Glutamatergic neuron (in vitro differentiated cells): ENCODE measurements around the gene PTPRR. TPM values are rescaled to one million over a fixed set of nuclear protein-coding genes. Genes with fewer than 3 reads are reported as not detected.

Experiments
- DNase-seq: peaks from one replicate; pipeline ENCODE4 v3.0.0; 2022
- H3K27ac Mint-ChIP-seq: one replicate; pipeline ENCODE4 v1.8.0; 2020; ENCODE audit warnings: mild to moderate bottlenecking, mixed read lengths, inconsistent platforms; ENCODE audit not compliant: unreplicated experiment
- H3K27me3 Mint-ChIP-seq: one replicate; pipeline ENCODE4 v1.8.0; 2020; ENCODE audit warnings: mild to moderate bottlenecking, moderate library complexity, mixed read lengths, inconsistent platforms; ENCODE audit not compliant: unreplicated experiment
- H3K36me3 Mint-ChIP-seq: one replicate; pipeline ENCODE4 v1.8.0; 2020; ENCODE audit warnings: mild to moderate bottlenecking, mixed read lengths, inconsistent platforms; ENCODE audit not compliant: unreplicated experiment
- H3K4me1 Mint-ChIP-seq: one replicate; pipeline ENCODE4 v1.8.0; 2020; ENCODE audit warnings: mild to moderate bottlenecking, low read depth, mixed read lengths, inconsistent platforms; ENCODE audit not compliant: unreplicated experiment
- H3K4me3 Mint-ChIP-seq: one replicate; pipeline ENCODE4 v1.8.0; 2020; ENCODE audit warnings: mild to moderate bottlenecking, mixed read lengths, inconsistent platforms; ENCODE audit not compliant: unreplicated experiment
- H3K9me3 Mint-ChIP-seq: one replicate; pipeline ENCODE4 v1.8.0; 2020; ENCODE audit warnings: mild to moderate bottlenecking, moderate library complexity, mixed read lengths, inconsistent platforms; ENCODE audit not compliant: unreplicated experiment
- CTCF ChIP-seq: fragments of 200-600 bp; sonication (generic); IDR thresholded peaks from one replicate; pipeline ENCODE4 v1.5.0; 2021; ENCODE audit not compliant: partially characterized antibody, unreplicated experiment
- total RNA-seq: library from RNA; stranded (reverse); fragmentation: NEBNext Ultra II Directional; extraction: Animal tissue kit (Norgen Biotek cat#: 25700); gene quantifications from one replicate; pipeline ENCODE4 v1.2.1, GENCODE V29; 2021; ENCODE audit not compliant: unreplicated experiment

PTPRR gene
- total RNA-seq, 1 donor from 2014 or later = 0.34 TPM

- no peak for DNase-seq
- no peak overlapping the region for H3K27ac Mint-ChIP-seq
- no peak overlapping the region for H3K4me3 Mint-ChIP-seq
- no peaks in the 10 kb centered on the region for H3K4me1 Mint-ChIP-seq
- no peaks in the 10 kb centered on the region for H3K27me3 Mint-ChIP-seq
- H3K36me3 Mint-ChIP-seq = no peaks in the 10 kb centered on the region
- no peak for TF ChIP-seq CTCF
- H3K9me3 Mint-ChIP-seq = no peaks in the 10 kb centered on the region
These were observed 262.8 kb downstream of the PTPRR start for GRCh38 chr12:70657616-70658286.

GRCh38 chr12:70652451-70652850, 268.1 kb downstream of the PTPRR start:
- H3K9me3 Mint-ChIP-seq = no peaks in the 10 kb centered on the region
- no peak overlapping the region for H3K27ac Mint-ChIP-seq
- no peaks in the 10 kb centered on the region for H3K4me1 Mint-ChIP-seq
- DNase-seq = no peak
- no peak for TF ChIP-seq CTCF
- no peaks in the 10 kb centered on the region for H3K27me3 Mint-ChIP-seq
- no peaks in the 10 kb centered on the region for H3K36me3 Mint-ChIP-seq
- H3K4me3 Mint-ChIP-seq = no peak overlapping the region

- Mint-ChIP-seq H3K9me3 (no peaks in the 10 kb centered on the region), H3K4me1 (no peaks in the 10 kb centered on the region), H3K27ac (no peak overlapping the region), H3K36me3 (no peaks in the 10 kb centered on the region), H3K27me3 (no peaks in the 10 kb centered on the region), H3K4me3 (no peak overlapping the region)
- no peak for DNase-seq
- TF ChIP-seq CTCF = no peak
These were observed 271.7 kb downstream of the PTPRR start for GRCh38 chr12:70648831-70649230.

GRCh38 chr12:70648191-70648590, 272.3 kb downstream of the PTPRR start:
- Mint-ChIP-seq H3K4me1 (no peaks in the 10 kb centered on the region), H3K4me3 (no peak overlapping the region), H3K27ac (no peak overlapping the region), H3K36me3 (no peaks in the 10 kb centered on the region), H3K27me3 (no peaks in the 10 kb centered on the region), H3K9me3 (no peaks in the 10 kb centered on the region)
- TF ChIP-seq CTCF = no peak
- no peak for DNase-seq

DNA sequence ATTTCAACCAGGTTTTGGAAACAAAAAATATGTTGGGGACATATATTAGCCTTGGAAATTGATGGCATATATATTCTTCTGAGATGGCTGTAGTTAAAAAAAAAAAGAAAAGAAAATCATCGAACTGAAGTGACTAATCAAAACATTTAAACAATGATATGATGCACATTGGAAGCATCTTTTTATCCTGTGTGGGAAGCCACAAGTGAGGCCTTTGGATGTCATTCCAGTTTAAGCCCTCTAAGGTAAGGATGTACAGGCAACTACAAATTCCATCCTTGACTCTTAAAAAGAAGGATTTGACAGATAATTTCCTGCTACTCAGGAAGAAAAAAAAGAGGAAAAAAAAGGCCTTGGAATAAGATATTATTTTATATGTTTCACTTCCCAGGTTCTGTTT, 273.7 kb downstream of the PTPRR start:
- DNase-seq = no peak
- TF ChIP-seq CTCF = no peak
- Mint-ChIP-seq H3K27me3 (no peaks in the 10 kb centered on the region), H3K4me3 (no peak overlapping the region), H3K4me1 (no peaks in the 10 kb centered on the region), H3K9me3 (no peaks in the 10 kb centered on the region), H3K27ac (no peak overlapping the region), H3K36me3 (no peaks in the 10 kb centered on the region)
